ENCODE measurements around the gene TPK1.

- TF ChIP-seq POLR2A (IDR thresholded peaks at IDR 0.05) (no peak), CTCF (IDR thresholded peaks at IDR 0.05) (no peak)
These were observed 16.3 kb downstream of the TPK1 start for GRCh38 chr7:144819566-144819965.

Data from uterus (tissue), 2 donors.